ENCODE measurements around the gene OVCH1. TPM values are rescaled to one million over a fixed set of nuclear protein-coding genes. Genes with fewer than 3 reads are reported as not detected.

The OVCH1 gene
- total RNA-seq, 2 experiments from 2014 or later, result not detected

- H3K4me1 Mint-ChIP-seq, result no peaks in the 10 kb centered on the region
- ChIA-PET POLR2A (no interaction called here), CTCF (interaction anchor here (1.1 to 1.2 kb wide), 2 partner anchors 9 to 11 kb away, joined by 3 read pairs; no protein-coding TSS in a partner anchor)
- no peak overlapping the region for H3K27ac Mint-ChIP-seq
- no peaks in the 10 kb centered on the region for H3K9me3 Mint-ChIP-seq (ENCODE audit: low read depth)
- intact Hi-C loops (cut with DNase I, micrococcal nuclease), result no loop called here
- H3K4me3 Mint-ChIP-seq, result no peak overlapping the region
- ATAC-seq (no peak), DNase-seq (no peak)
- H3K27me3 Mint-ChIP-seq, result peaks cover 16% of the 10 kb centered on the region
- no peaks in the 10 kb centered on the region for H3K36me3 Mint-ChIP-seq (ENCODE audit: low read depth)
Observed at GRCh38 chr12:29528161-29528560, 30.7 kb upstream of the OVCH1 start.

GRCh38 chr12:29521951-29522350 lies 24.5 kb upstream of the OVCH1 start:
- H3K9me3 Mint-ChIP-seq (ENCODE audit: low read depth), result no peaks in the 10 kb centered on the region
- H3K27ac Mint-ChIP-seq, result no peak overlapping the region
- no peaks in the 10 kb centered on the region for H3K27me3 Mint-ChIP-seq
- no peaks in the 10 kb centered on the region for H3K36me3 Mint-ChIP-seq (ENCODE audit: low read depth)
- H3K4me3 Mint-ChIP-seq, result no peak overlapping the region
- no peak for DNase-seq
- POLR2A ChIA-PET, result no interaction called here
- no peak for ATAC-seq
- intact Hi-C loops (cut with DNase I, micrococcal nuclease), result no loop called here
- no peaks in the 10 kb centered on the region for H3K4me1 Mint-ChIP-seq
- CTCF ChIA-PET, result interaction anchor here (1.7 kb wide), 1 partner anchor 1320 kb away, joined by 3 read pairs; no protein-coding TSS in a partner anchor

- no peak for ATAC-seq
- intact Hi-C loops (cut with DNase I, micrococcal nuclease), result loop anchor here (1.0 to 10.0 kb wide), 3 partner anchors 435 to 1325 kb away; no protein-coding TSS in a partner anchor
- peak; percentile 39 for DNase-seq
- CTCF ChIA-PET, result interaction anchor here (0.7 to 2.3 kb wide), 13 partner anchors 8 to 1295 kb away, joined by 3 to 11 read pairs (median 4); no protein-coding TSS in a partner anchor
- H3K27ac Mint-ChIP-seq, result no peak overlapping the region
- peaks cover 6% of the 10 kb centered on the region for H3K27me3 Mint-ChIP-seq
- no peaks in the 10 kb centered on the region for H3K4me1 Mint-ChIP-seq
- no peaks in the 10 kb centered on the region for H3K36me3 Mint-ChIP-seq (ENCODE audit: low read depth)
- POLR2A ChIA-PET, result no interaction called here
- H3K9me3 Mint-ChIP-seq (ENCODE audit: low read depth), result no peaks in the 10 kb centered on the region
- no peak overlapping the region for H3K4me3 Mint-ChIP-seq
Observed at GRCh38 chr12:29519585-29520182, 22.2 kb upstream of the OVCH1 start.

GRCh38 chr12:29518407-29518806 lies 20.9 kb upstream of the OVCH1 start:
- H3K9me3 Mint-ChIP-seq (ENCODE audit: low read depth), result no peaks in the 10 kb centered on the region
- no peak for ATAC-seq

GRCh38 chr12:29517264-29517663 lies 19.8 kb upstream of the OVCH1 start:
- Mint-ChIP-seq H3K27me3 (peaks cover 6% of the 10 kb centered on the region), H3K4me3 (no peak overlapping the region), H3K27ac (no peak overlapping the region), H3K4me1 (no peaks in the 10 kb centered on the region), H3K9me3 (ENCODE audit: low read depth) (no peaks in the 10 kb centered on the region), H3K36me3 (ENCODE audit: low read depth) (no peaks in the 10 kb centered on the region)
- intact Hi-C loops (cut with DNase I, micrococcal nuclease), result loop anchor here in 1 of 2 experiments (10.0 kb wide), 1 partner anchor 432 kb away; no protein-coding TSS in a partner anchor
- no peak for ATAC-seq
- CTCF ChIA-PET, result interaction anchor here (0.7 kb wide), 2 partner anchors 10 to 1283 kb away, joined by 3 read pairs; no protein-coding TSS in a partner anchor
- DNase-seq, result no peak
- POLR2A ChIA-PET, result no interaction called here

More at GRCh38 chr12:29518407-29518806, 20.9 kb upstream of the OVCH1 start:
- no peak for DNase-seq
- peaks cover 6% of the 10 kb centered on the region for H3K27me3 Mint-ChIP-seq
- H3K27ac Mint-ChIP-seq, result no peak overlapping the region
- intact Hi-C loops (cut with DNase I, micrococcal nuclease), result loop anchor here in 1 of 2 experiments (10.0 kb wide), 1 partner anchor 434 kb away; no protein-coding TSS in a partner anchor
- POLR2A ChIA-PET, result no interaction called here
- no peak overlapping the region for H3K4me3 Mint-ChIP-seq
- H3K36me3 Mint-ChIP-seq (ENCODE audit: low read depth), result no peaks in the 10 kb centered on the region
- H3K4me1 Mint-ChIP-seq, result no peaks in the 10 kb centered on the region
- CTCF ChIA-PET, result interaction anchor here (0.8 to 1.8 kb wide), 5 partner anchors 9 to 1290 kb away, joined by 3 to 11 read pairs (median 3); no protein-coding TSS in a partner anchor

GRCh38 chr12:29516431-29516875 lies 19.0 kb upstream of the OVCH1 start:
- Mint-ChIP-seq H3K4me1 (no peaks in the 10 kb centered on the region), H3K4me3 (no peak overlapping the region), H3K27me3 (peaks cover 6% of the 10 kb centered on the region), H3K9me3 (ENCODE audit: low read depth) (no peaks in the 10 kb centered on the region), H3K36me3 (ENCODE audit: low read depth) (no peaks in the 10 kb centered on the region), H3K27ac (no peak overlapping the region)
- ChIA-PET CTCF (interaction anchor here (0.7 kb wide), 1 partner anchor 11 kb away, joined by 3 read pairs; no protein-coding TSS in a partner anchor), POLR2A (no interaction called here)
- no peak for ATAC-seq
- DNase-seq, result no peak
- intact Hi-C loops (cut with DNase I, micrococcal nuclease), result loop anchor here in 1 of 2 experiments (10.0 kb wide), 1 partner anchor 432 kb away; no protein-coding TSS in a partner anchor

GRCh38 chr12:29510591-29511185 lies 13.2 kb upstream of the OVCH1 start:
- Mint-ChIP-seq H3K4me1 (no peaks in the 10 kb centered on the region), H3K36me3 (ENCODE audit: low read depth) (no peaks in the 10 kb centered on the region), H3K4me3 (no peak overlapping the region), H3K27ac (no peak overlapping the region), H3K9me3 (ENCODE audit: low read depth) (no peaks in the 10 kb centered on the region), H3K27me3 (peaks cover 16% of the 10 kb centered on the region)
- intact Hi-C loops (cut with DNase I, micrococcal nuclease), result loop anchor here in 1 of 2 experiments (10.0 kb wide), 1 partner anchor 426 kb away; no protein-coding TSS in a partner anchor
- ATAC-seq, result no peak
- POLR2A ChIA-PET, result interaction anchor here (0.6 kb wide), 1 partner anchor 637 kb away, joined by 3 read pairs; no protein-coding TSS in a partner anchor
- CTCF ChIA-PET, result interaction anchor here (2.5 kb wide), 1 partner anchor 9 kb away, joined by 8 read pairs; no protein-coding TSS in a partner anchor
- DNase-seq, result no peak

GRCh38 chr12:29509503-29509902 lies 12.0 kb upstream of the OVCH1 start:
- CTCF ChIA-PET, result interaction anchor here (0.6 to 2.5 kb wide), 2 partner anchors 11 to 436 kb away, joined by 3 to 8 read pairs; no protein-coding TSS in a partner anchor
- no peak for DNase-seq
- ATAC-seq, result no peak
- Mint-ChIP-seq H3K9me3 (ENCODE audit: low read depth) (no peaks in the 10 kb centered on the region), H3K27ac (no peak overlapping the region), H3K4me1 (no peaks in the 10 kb centered on the region), H3K36me3 (ENCODE audit: low read depth) (no peaks in the 10 kb centered on the region), H3K27me3 (peaks cover 10% of the 10 kb centered on the region), H3K4me3 (no peak overlapping the region)
- intact Hi-C loops (cut with DNase I, micrococcal nuclease), result no loop called here
- POLR2A ChIA-PET, result no interaction called here

GRCh38 chr12:29508949-29509348 lies 11.5 kb upstream of the OVCH1 start:
- no peak overlapping the region for H3K27ac Mint-ChIP-seq
- POLR2A ChIA-PET, result no interaction called here
- H3K4me3 Mint-ChIP-seq, result no peak overlapping the region
- CTCF ChIA-PET, result interaction anchor here (2.5 kb wide), 1 partner anchor 11 kb away, joined by 8 read pairs; no protein-coding TSS in a partner anchor
- no peaks in the 10 kb centered on the region for H3K9me3 Mint-ChIP-seq (ENCODE audit: low read depth)
- H3K27me3 Mint-ChIP-seq, result peaks cover 10% of the 10 kb centered on the region
- H3K36me3 Mint-ChIP-seq (ENCODE audit: low read depth), result no peaks in the 10 kb centered on the region
- ATAC-seq (no peak), DNase-seq (no peak)
- H3K4me1 Mint-ChIP-seq, result no peaks in the 10 kb centered on the region
- intact Hi-C loops (cut with DNase I, micrococcal nuclease), result no loop called here

- ATAC-seq (no peak), DNase-seq (no peak)
- Mint-ChIP-seq H3K4me1 (no peaks in the 10 kb centered on the region), H3K27ac (no peak overlapping the region), H3K9me3 (ENCODE audit: low read depth) (no peaks in the 10 kb centered on the region), H3K27me3 (peaks cover 10% of the 10 kb centered on the region), H3K4me3 (no peak overlapping the region), H3K36me3 (ENCODE audit: low read depth) (no peaks in the 10 kb centered on the region)
- intact Hi-C loops (cut with DNase I, micrococcal nuclease), result no loop called here
- POLR2A ChIA-PET, result no interaction called here
- CTCF ChIA-PET, result no interaction called here
Observed at GRCh38 chr12:29505122-29505521, 7.6 kb upstream of the OVCH1 start.

- ChIA-PET POLR2A (no interaction called here), CTCF (interaction anchor here (0.6 kb wide), 1 partner anchor 955 kb away, joined by 4 read pairs; no protein-coding TSS in a partner anchor)
- ATAC-seq (no peak), DNase-seq (no peak)
- H3K27me3 Mint-ChIP-seq, result peaks cover 10% of the 10 kb centered on the region
- H3K4me3 Mint-ChIP-seq, result no peak overlapping the region
- intact Hi-C loops (cut with DNase I, micrococcal nuclease), result no loop called here
- no peak overlapping the region for H3K27ac Mint-ChIP-seq
- no peaks in the 10 kb centered on the region for H3K36me3 Mint-ChIP-seq (ENCODE audit: low read depth)
- H3K9me3 Mint-ChIP-seq (ENCODE audit: low read depth), result no peaks in the 10 kb centered on the region
- no peaks in the 10 kb centered on the region for H3K4me1 Mint-ChIP-seq
Observed at GRCh38 chr12:29503283-29503682, 5.8 kb upstream of the OVCH1 start.

All from activated CD4-positive, alpha-beta T cell treated with anti-CD3 and anti-CD28 coated beads for 36 hours (primary cell).